H1 (cell line): Measurements from ENCODE around the gene PPM1D. TPM values are rescaled to one million over a fixed set of nuclear protein-coding genes. Genes with fewer than 3 reads are reported as not detected.

ENCODE experiments used
- BACH1 ChIP-seq: IDR thresholded peaks from 2 replicates; pipeline ENCODE4 v1.6.1; 2012; ENCODE audit warnings: low read length, improper control_type of control experiment
- CBX5 ChIP-seq: fragments of 300-800, 300-1000 bp; sonication (generic); IDR thresholded peaks from 2 replicates; pipeline ENCODE4 v1.7.1; 2016; ENCODE audit warnings: antibody characterized with exemption, low read length, low read depth
- CHD7 ChIP-seq: fragments of 300-600 bp; sonication (generic); IDR thresholded peaks from 2 replicates; pipeline ENCODE4 v1.7.1; 2012; ENCODE audit warnings: low read length, moderate library complexity, mild to moderate bottlenecking, inconsistent platforms; ENCODE audit not compliant: insufficient replicate concordance
- EGR1 ChIP-seq: IDR thresholded peaks from 2 replicates; pipeline ENCODE4 v1.6.1; 2011; ENCODE audit warnings: low read depth, low read length, borderline replicate concordance
- GABPA ChIP-seq: IDR thresholded peaks from 2 replicates; pipeline ENCODE4 v1.6.1; 2011; ENCODE audit warnings: mild to moderate bottlenecking, low read length, moderate library complexity, borderline replicate concordance; ENCODE audit not compliant: insufficient read depth
- JUND ChIP-seq: IDR thresholded peaks from 2 replicates; pipeline ENCODE4 v1.6.1; 2011; ENCODE audit warnings: mild to moderate bottlenecking, improper control_type of control experiment, low read length
- KDM4A ChIP-seq: IDR thresholded peaks from one replicate; pipeline ENCODE4 v1.7.1; 2012; ENCODE audit warnings: low read depth, mild to moderate bottlenecking, moderate library complexity, low read length, inconsistent platforms; ENCODE audit not compliant: severe bottlenecking
- MAFK ChIP-seq: IDR thresholded peaks from 2 replicates; pipeline ENCODE4 v1.6.1; 2012; ENCODE audit warnings: low read depth, mild to moderate bottlenecking, improper control_type of control experiment, low read length
- PHF8 ChIP-seq: fragments of 200-600 bp; sonication (generic); conservative IDR thresholded peaks from 2 replicates; pipeline ENCODE4 v1.7.1; 2012; ENCODE audit warnings: low read depth, mild to moderate bottlenecking, inconsistent platforms, low read length, moderate library complexity
- POLR2AphosphoS5 ChIP-seq: IDR thresholded peaks from 2 replicates; pipeline ENCODE4 v1.6.1; 2011; ENCODE audit warnings: low read depth, low read length
- polyA plus RNA-seq, 7 experiments: library from polyadenylated mRNA; depleted of rRNA in 3 of 7; stranded (reverse) in 5 of 7; unstranded in 2 of 7; fragments of >200 nt in 5 of 7; fragments of 200-250 nt in 2 of 7; gene quantifications; 1 replicate in 5 of 7; 2 replicates in 1 of 7; 4 replicates in 1 of 7; pipeline versions ENCODE4 v1.2.1 to v1.2.3, GENCODE V29; 2011 to 2013; ENCODE audit warnings: missing spikeins in 2 of 7, mixed read lengths in 2 of 7
- total RNA-seq: library from RNA; stranded (reverse); fragmentation: NEBNext Ultra II Directional; extraction: Animal tissue kit (Norgen Biotek cat#: 25700); gene quantifications from 2 replicates; pipeline ENCODE4 v1.2.1, GENCODE V29; 2021

PPM1D gene
- total and polyA plus RNA-seq, 2 of the 8 experiments (the other 6 are each of a cell fraction or from before 2014, with no cell fraction given) = 5.0 to 16.7 TPM

GRCh38 chr17:60562421-60562820, 37.6 kb upstream of the PPM1D start (continued):
- TF ChIP-seq CHD7 (no peak), EGR1 (no peak), CBX5 (no peak), POLR2AphosphoS5 (no peak), PHF8 (no peak), KDM4A (no peak), JUND (no peak), BACH1 (no peak), GABPA (no peak), MAFK (no peak)
